Measurements from ENCODE around the gene OTUD3. TPM values are rescaled to one million over a fixed set of nuclear protein-coding genes. Genes with fewer than 3 reads are reported as not detected.
"Not testable (repeated sequence)": the region's sequence is repeated elsewhere in the genome, so short reads cannot be mapped to it uniquely, and the experiment has no call there.

Gene OTUD3
- total RNA-seq, 1 donor from 2014 or later = 6.4 TPM

GRCh38 chr1:19923137-19923952, 41.1 kb downstream of the OTUD3 start, which contains the start of gene PLA2G2E:
Gene PLA2G2E (minus strand): TSS chr1:19923617. CDS start chr1:19923559, 58 bp downstream.
- Mint-ChIP-seq H3K27ac (ENCODE audit: unreplicated experiment) (no peak within 1 kb of the TSS), H3K36me3 (ENCODE audit: low read depth) (no peaks in the 10 kb centered on the region), H3K9me3 (ENCODE audit: low read depth) (no peaks in the 10 kb centered on the region), H3K4me1 (ENCODE audit: low read depth) (no peaks in the 10 kb centered on the region), H3K27me3 (ENCODE audit: low read depth) (peaks cover 12% of the 10 kb centered on the region), H3K4me3 (ENCODE audit: unreplicated experiment) (no peak within 1 kb of the TSS)
- no peak for DNase-seq (ENCODE audit: low spot score)
- TF ChIP-seq CTCF (IDR thresholded peaks at IDR 0.05) = no peak

GRCh38 chr1:19923953-19924346, 41.8 kb downstream of the OTUD3 start:
- no peaks in the 10 kb centered on the region for H3K36me3 Mint-ChIP-seq (ENCODE audit: low read depth)
- DNase-seq (ENCODE audit: low spot score) = no peak
- no peak overlapping the region for H3K27ac Mint-ChIP-seq (ENCODE audit: unreplicated experiment)
- H3K27me3 Mint-ChIP-seq (ENCODE audit: low read depth) = peaks cover 12% of the 10 kb centered on the region
- H3K9me3 Mint-ChIP-seq (ENCODE audit: low read depth) = no peaks in the 10 kb centered on the region
- no peak for TF ChIP-seq CTCF (IDR thresholded peaks at IDR 0.05)
- H3K4me3 Mint-ChIP-seq (ENCODE audit: unreplicated experiment) = no peak overlapping the region
- no peaks in the 10 kb centered on the region for H3K4me1 Mint-ChIP-seq (ENCODE audit: low read depth)

GRCh38 chr1:19925342-19926070, 43.3 kb downstream of the OTUD3 start:
- H3K9me3 Mint-ChIP-seq (ENCODE audit: low read depth) = peaks cover 11% of the 10 kb centered on the region
- no peak for TF ChIP-seq CTCF (IDR thresholded peaks at IDR 0.05)
- H3K36me3 Mint-ChIP-seq (ENCODE audit: low read depth) = no peaks in the 10 kb centered on the region
- no peak for DNase-seq (ENCODE audit: low spot score)
- no peak overlapping the region for H3K4me3 Mint-ChIP-seq (ENCODE audit: unreplicated experiment)
- no peaks in the 10 kb centered on the region for H3K4me1 Mint-ChIP-seq (ENCODE audit: low read depth)
- H3K27me3 Mint-ChIP-seq (ENCODE audit: low read depth) = peaks cover 12% of the 10 kb centered on the region
- no peak overlapping the region for H3K27ac Mint-ChIP-seq (ENCODE audit: unreplicated experiment)

GRCh38 chr1:19926296-19927129, 44.3 kb downstream of the OTUD3 start:
- TF ChIP-seq CTCF (IDR thresholded peaks at IDR 0.05) = no peak
- no peaks in the 10 kb centered on the region for H3K36me3 Mint-ChIP-seq (ENCODE audit: low read depth)
- DNase-seq (ENCODE audit: low spot score) = no peak
- no peak overlapping the region for H3K27ac Mint-ChIP-seq (ENCODE audit: unreplicated experiment)
- H3K27me3 Mint-ChIP-seq (ENCODE audit: low read depth) = peaks cover 12% of the 10 kb centered on the region
- no peaks in the 10 kb centered on the region for H3K4me1 Mint-ChIP-seq (ENCODE audit: low read depth)
- H3K4me3 Mint-ChIP-seq (ENCODE audit: unreplicated experiment) = no peak overlapping the region
- H3K9me3 Mint-ChIP-seq (ENCODE audit: low read depth) = peaks cover 20% of the 10 kb centered on the region

- DNase-seq (ENCODE audit: low spot score); H3K4me1 Mint-ChIP-seq (ENCODE audit: low read depth); H3K4me3 Mint-ChIP-seq (ENCODE audit: unreplicated experiment); H3K27ac Mint-ChIP-seq (ENCODE audit: unreplicated experiment); H3K36me3 Mint-ChIP-seq (ENCODE audit: low read depth): not testable (repeated sequence)
- peaks cover 12% of the 10 kb centered on the region for H3K27me3 Mint-ChIP-seq (ENCODE audit: low read depth)
- peaks cover 25% of the 10 kb centered on the region for H3K9me3 Mint-ChIP-seq (ENCODE audit: low read depth)
Observed at GRCh38 chr1:19927130-19927421, 44.9 kb downstream of the OTUD3 start.
